PC-3 (cell line): ENCODE data around the gene DIS3L2. TPM values are rescaled to one million over a fixed set of nuclear protein-coding genes. Genes with fewer than 3 reads are reported as not detected.

Experiments
- ATAC-seq: fragments of 200-7000 bp; cut with Tn5 transposase; 2 replicates; pipeline ENCODE4 v1.9.1; 2020; ENCODE audit warnings: mild to moderate bottlenecking, moderate library complexity
- BruUV-seq: library from RNA; stranded (reverse); fragments of 400-500 nt; replicated peaks from 2 replicates; lab custom pipeline; 2021; lab: Mats Ljungman, UMichigan
- CTCF ChIA-PET: fragments of 300-600 bp; sonication (Branson Sonifier 250); formaldehyde crosslinking; loops from one replicate; lab custom pipeline; 2022; ENCODE audit warnings: antibody characterized with exemption; lab: Charles Lee
- POLR2A ChIA-PET: fragments of 300-600 bp; sonication (Branson Sonifier 250); formaldehyde crosslinking; loops from one replicate; lab custom pipeline; 2022; ENCODE audit warnings: antibody characterized with exemption; ENCODE audit not compliant: unreplicated experiment; lab: Charles Lee
- DNase-seq: peaks from one replicate; pipeline ENCODE4 v3.0.0-alpha.2; 2015
- H2AFZ ChIP-seq: fragments of 300-600 bp; sonication (generic); 2 replicates; pipeline ENCODE4 v1.6.0; 2016; ENCODE audit warnings: antibody characterized with exemption, low read length
- H3F3A ChIP-seq: fragments of 300-600 bp; sonication (generic); one replicate; pipeline ENCODE4 v1.6.0; 2017; ENCODE audit warnings: antibody characterized with exemption, low read length, control low read depth, mild to moderate bottlenecking; ENCODE audit not compliant: unreplicated experiment
- H3K27ac ChIP-seq: fragments of 300-600 bp; sonication (generic); 2 replicates; pipeline ENCODE4 v1.5.1; 2016; ENCODE audit warnings: mild to moderate bottlenecking, low read length
- H3K27me3 ChIP-seq: fragments of 300-600 bp; sonication (generic); 2 replicates; pipeline ENCODE4 v1.6.1; 2016; ENCODE audit warnings: low read length, mixed read lengths
- H3K36me3 ChIP-seq: fragments of 300-600 bp; sonication (generic); 2 replicates; pipeline ENCODE4 v1.6.1; 2016; ENCODE audit warnings: low read depth, mixed run types, low read length, mixed read lengths
- H3K4me1 ChIP-seq: fragments of 300-600 bp; sonication (generic); 2 replicates; pipeline ENCODE4 v1.5.1; 2016; ENCODE audit warnings: low read length; ENCODE audit not compliant: insufficient read depth
- H3K4me2 ChIP-seq: fragments of 300-600 bp; sonication (generic); 2 replicates; pipeline ENCODE4 v1.6.0; 2016; ENCODE audit warnings: low read length
- H3K4me3 ChIP-seq: fragments of 300-600 bp; sonication (generic); 2 replicates; pipeline ENCODE4 v1.5.1; 2016; ENCODE audit warnings: mild to moderate bottlenecking, low read length, mixed read lengths
- H3K79me2 ChIP-seq: fragments of 300-600 bp; sonication (generic); 2 replicates; pipeline ENCODE4 v1.6.1; 2017; ENCODE audit warnings: low read length, mixed read lengths
- H3K9ac ChIP-seq: fragments of 300-600 bp; sonication (generic); 2 replicates; pipeline ENCODE4 v1.6.0; 2016; ENCODE audit warnings: mild to moderate bottlenecking, low read length
- H3K9me2 ChIP-seq: fragments of 300-600 bp; sonication (generic); replicated peaks from 2 replicates; pipeline ENCODE4 v1.6.1; 2016; ENCODE audit warnings: mixed run types, low read length, mixed read lengths
- H3K9me3 ChIP-seq: fragments of 300-600 bp; sonication (generic); 2 replicates; pipeline ENCODE4 v1.6.1; 2016; ENCODE audit warnings: low read length, mixed read lengths
- H4K20me1 ChIP-seq: fragments of 300-600 bp; sonication (generic); 2 replicates; pipeline ENCODE4 v1.6.1; 2016; ENCODE audit warnings: low read length, mixed read lengths
- EZH2 ChIP-seq: fragments of 300-600 bp; sonication (generic); IDR thresholded peaks from one replicate; pipeline ENCODE4 v1.6.1; 2017; ENCODE audit warnings: antibody characterized with exemption, mild to moderate bottlenecking, low read length; ENCODE audit not compliant: unreplicated experiment
- EZH2phosphoT487 ChIP-seq: fragments of 300-600 bp; sonication (generic); IDR thresholded peaks from 2 replicates; pipeline ENCODE4 v1.6.1; 2018; ENCODE audit warnings: mild to moderate bottlenecking, antibody characterized with exemption, low read length, borderline replicate concordance
- intact Hi-C: fragments of 100-400 bp; cut with micrococcal nuclease; formaldehyde crosslinking; loops from 2 replicates; pipeline ENCODE4 v1.9.0; 2023
- total RNA-seq: library from RNA; depleted of rRNA; stranded (reverse); fragments of >200 nt; gene quantifications from 2 replicates; pipeline ENCODE4 v1.2.3, GENCODE V29; 2014
- TF ChIP-seq, protein P1 (sequence below): fragments of 300-600 bp; sonication (generic); conservative IDR thresholded peaks from 2 replicates; pipeline ENCODE4 v1.5.1; 2017; ENCODE audit warnings: antibody characterized with exemption, low read depth, mild to moderate bottlenecking, low read length

The DIS3L2 gene
- total RNA-seq, 1 experiment from 2014 or later = 22.8 TPM

DNA sequence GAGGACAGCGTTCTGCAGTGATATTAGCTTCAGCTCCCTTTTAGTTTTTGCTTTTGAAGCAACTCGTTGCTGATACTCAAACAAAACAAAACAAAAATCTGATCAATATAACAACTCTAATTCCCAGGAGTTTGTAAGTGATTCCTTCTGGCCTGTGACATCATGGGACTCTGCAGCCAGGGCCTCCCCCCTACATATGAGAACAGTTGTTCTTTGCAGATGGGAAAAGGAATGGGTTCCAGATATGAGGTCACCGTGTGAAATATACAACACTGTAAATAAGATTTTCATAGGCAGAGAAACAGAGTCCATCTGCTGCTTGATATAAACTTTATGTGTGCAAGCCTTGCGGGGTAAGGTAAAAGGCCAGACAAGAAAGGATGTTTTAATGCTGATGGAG, 56.7 kb downstream of the DIS3L2 start:
- H3K27ac ChIP-seq = no peak overlapping the region
- ATAC-seq (no peak), DNase-seq (no peak)
- H3K9ac ChIP-seq = no peak overlapping the region
- no peak overlapping the region for H3K4me2 ChIP-seq
- no peaks in the 10 kb centered on the region for H3K9me2 ChIP-seq
- ChIA-PET CTCF (no interaction called here), POLR2A (no interaction called here)
- no peak overlapping the region for H3K4me3 ChIP-seq
- intact Hi-C loops = no loop called here
- H3K79me2 ChIP-seq = no peaks in the 10 kb centered on the region
- peaks cover 10% of the 10 kb centered on the region; the same call in 1 of the 2 replicates for H3K4me1 ChIP-seq
- H3K9me3 ChIP-seq = no peaks in the 10 kb centered on the region
- no TSS peak for BruUV-seq
- peaks cover 4% of the 10 kb centered on the region; the same call in 1 of the 2 replicates for H3K36me3 ChIP-seq
- H4K20me1 ChIP-seq = no peaks in the 10 kb centered on the region
- TF ChIP-seq, protein P1, sequence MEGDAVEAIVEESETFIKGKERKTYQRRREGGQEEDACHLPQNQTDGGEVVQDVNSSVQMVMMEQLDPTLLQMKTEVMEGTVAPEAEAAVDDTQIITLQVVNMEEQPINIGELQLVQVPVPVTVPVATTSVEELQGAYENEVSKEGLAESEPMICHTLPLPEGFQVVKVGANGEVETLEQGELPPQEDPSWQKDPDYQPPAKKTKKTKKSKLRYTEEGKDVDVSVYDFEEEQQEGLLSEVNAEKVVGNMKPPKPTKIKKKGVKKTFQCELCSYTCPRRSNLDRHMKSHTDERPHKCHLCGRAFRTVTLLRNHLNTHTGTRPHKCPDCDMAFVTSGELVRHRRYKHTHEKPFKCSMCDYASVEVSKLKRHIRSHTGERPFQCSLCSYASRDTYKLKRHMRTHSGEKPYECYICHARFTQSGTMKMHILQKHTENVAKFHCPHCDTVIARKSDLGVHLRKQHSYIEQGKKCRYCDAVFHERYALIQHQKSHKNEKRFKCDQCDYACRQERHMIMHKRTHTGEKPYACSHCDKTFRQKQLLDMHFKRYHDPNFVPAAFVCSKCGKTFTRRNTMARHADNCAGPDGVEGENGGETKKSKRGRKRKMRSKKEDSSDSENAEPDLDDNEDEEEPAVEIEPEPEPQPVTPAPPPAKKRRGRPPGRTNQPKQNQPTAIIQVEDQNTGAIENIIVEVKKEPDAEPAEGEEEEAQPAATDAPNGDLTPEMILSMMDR = no peak
- TF ChIP-seq EZH2 = no peak
- TF ChIP-seq EZH2phosphoT487 = no peak
- no peak overlapping the region for H2AFZ ChIP-seq
- no peaks in the 10 kb centered on the region for H3K27me3 ChIP-seq
- H3F3A ChIP-seq = no peaks in the 10 kb centered on the region

DNA sequence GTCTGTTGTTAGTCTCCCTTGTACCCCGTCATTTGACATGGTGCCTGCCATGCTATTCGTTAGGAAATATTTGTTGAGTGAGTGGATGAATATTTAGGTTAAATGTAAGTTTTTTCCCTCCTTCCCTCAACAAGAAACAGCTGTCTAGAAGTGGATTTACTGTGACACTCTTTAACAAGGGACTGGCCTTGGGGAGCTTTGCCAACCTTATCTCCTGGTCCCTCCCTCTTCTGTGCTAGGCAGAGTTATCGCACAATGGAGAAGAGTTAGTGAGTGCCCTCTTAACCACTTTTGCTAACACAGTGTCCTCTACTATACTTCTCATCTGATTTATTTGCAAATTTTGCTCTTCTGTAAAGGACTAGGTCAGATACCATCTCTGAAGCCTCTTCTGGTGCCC, 61.2 kb downstream of the DIS3L2 start:
- ChIA-PET CTCF (interaction anchor here (0.6 kb wide), 1 partner anchor 227 kb away, joined by 3 read pairs; no protein-coding TSS in a partner anchor), POLR2A (no interaction called here)
- BruUV-seq = no TSS peak
- no peaks in the 10 kb centered on the region for H3K79me2 ChIP-seq
- no peak overlapping the region for H3K4me3 ChIP-seq
- DNase-seq (no peak), ATAC-seq (no peak)
- no peaks in the 10 kb centered on the region for H3F3A ChIP-seq
- H3K9me3 ChIP-seq = no peaks in the 10 kb centered on the region
- no peak overlapping the region for H2AFZ ChIP-seq
- no peak overlapping the region for H3K27ac ChIP-seq
- H3K27me3 ChIP-seq = no peaks in the 10 kb centered on the region
- no peak overlapping the region for H3K9ac ChIP-seq
- H3K9me2 ChIP-seq = no peaks in the 10 kb centered on the region
- TF ChIP-seq EZH2 = no peak
- TF ChIP-seq, protein P1 = no peak
- TF ChIP-seq EZH2phosphoT487 = no peak
- H3K36me3 ChIP-seq = peaks cover 16% of the 10 kb centered on the region; the same call in 1 of the 2 replicates
- intact Hi-C loops = no loop called here
- H3K4me1 ChIP-seq = no peaks in the 10 kb centered on the region
- H3K4me2 ChIP-seq = no peak overlapping the region
- H4K20me1 ChIP-seq = no peaks in the 10 kb centered on the region

DNA sequence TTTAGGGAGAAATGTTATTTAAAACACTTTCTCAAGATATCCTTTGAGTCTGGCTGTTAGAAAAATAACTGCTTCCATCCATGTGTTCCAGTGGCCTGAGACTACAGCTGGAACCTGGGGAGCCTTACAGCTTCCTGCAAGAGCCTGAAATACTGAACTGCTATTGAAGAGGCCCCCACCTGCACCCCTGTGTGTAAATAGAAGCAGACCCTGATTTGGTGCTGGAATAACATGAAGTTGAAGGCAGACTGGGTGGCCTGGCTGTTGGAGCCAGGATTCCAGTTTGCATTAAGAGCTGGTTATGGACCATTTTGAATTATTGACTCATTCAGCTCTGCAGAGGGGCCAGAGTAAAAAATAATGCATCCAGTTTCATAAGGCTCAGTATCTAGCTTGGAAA, 61.9 kb downstream of the DIS3L2 start:
- H3K9ac ChIP-seq = no peak overlapping the region
- TF ChIP-seq EZH2phosphoT487 = no peak
- TF ChIP-seq EZH2 = no peak
- TF ChIP-seq, protein P1 = no peak
- no peak overlapping the region for H3K27ac ChIP-seq
- H3K9me2 ChIP-seq = no peaks in the 10 kb centered on the region
- H3K9me3 ChIP-seq = no peaks in the 10 kb centered on the region
- no peak overlapping the region for H3K4me3 ChIP-seq
- H3K4me2 ChIP-seq = no peak overlapping the region
- ChIA-PET CTCF (interaction anchor here (0.6 kb wide), 1 partner anchor 228 kb away, joined by 3 read pairs; no protein-coding TSS in a partner anchor), POLR2A (no interaction called here)
- no TSS peak for BruUV-seq
- H3K79me2 ChIP-seq = no peaks in the 10 kb centered on the region
- H3F3A ChIP-seq = no peaks in the 10 kb centered on the region
- no peak overlapping the region for H2AFZ ChIP-seq
- H3K36me3 ChIP-seq = peaks cover 16% of the 10 kb centered on the region; the same call in 1 of the 2 replicates
- no peak for ATAC-seq
- DNase-seq = no peak
- H4K20me1 ChIP-seq = no peaks in the 10 kb centered on the region
- intact Hi-C loops = no loop called here
- no peaks in the 10 kb centered on the region for H3K4me1 ChIP-seq
- H3K27me3 ChIP-seq = no peaks in the 10 kb centered on the region
